Measurements from ENCODE around the gene ILK. TPM values are rescaled to one million over a fixed set of nuclear protein-coding genes. Genes with fewer than 3 reads are reported as not detected.

Gene ILK
- total and polyA plus RNA-seq, 2 of the 13 experiments (the other 11 are each of a cell fraction or from before 2014, with no cell fraction given): 70.3 to 108 TPM

DNA sequence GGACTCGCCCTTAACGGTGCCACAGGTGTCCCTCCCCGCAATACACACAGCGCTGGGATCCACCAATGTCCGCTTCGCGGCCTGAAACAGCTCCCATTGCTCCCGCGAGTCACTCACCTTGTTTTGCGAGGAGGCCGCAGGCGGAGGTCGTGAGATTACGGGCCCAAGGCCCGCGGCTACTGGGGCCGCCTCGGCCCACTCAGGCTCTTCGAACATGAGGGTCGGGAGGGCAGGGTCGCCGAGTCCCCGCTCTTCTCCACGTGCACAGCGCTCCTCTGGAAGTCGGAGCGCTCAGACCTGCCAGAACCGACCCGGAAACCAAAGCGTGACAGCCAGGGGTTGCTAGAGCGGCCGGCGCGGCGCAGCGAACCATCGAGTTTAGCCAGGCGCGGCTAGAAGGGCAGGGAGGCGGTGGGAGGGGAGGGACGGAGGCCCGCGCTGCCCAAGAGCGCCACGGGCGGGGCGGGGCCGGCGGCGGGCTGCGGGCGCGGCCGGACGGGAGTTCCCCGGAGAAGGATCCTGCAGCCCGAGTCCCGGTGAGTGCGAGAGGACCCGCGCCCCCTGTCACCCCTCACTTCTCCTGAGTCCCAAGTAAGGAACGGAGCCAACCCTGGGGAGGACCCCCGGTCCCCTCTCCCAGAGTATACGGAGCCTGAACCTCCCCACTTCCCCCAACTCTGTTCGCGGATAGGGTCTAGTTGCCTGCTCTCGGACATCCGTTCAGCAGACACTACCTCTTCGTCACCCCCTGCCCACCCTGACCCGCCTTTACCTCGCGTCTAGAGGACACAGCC, at the start of gene ILK, which contains the start of gene RRP8 (continued):
- TF ChIP-seq, protein P1, sequence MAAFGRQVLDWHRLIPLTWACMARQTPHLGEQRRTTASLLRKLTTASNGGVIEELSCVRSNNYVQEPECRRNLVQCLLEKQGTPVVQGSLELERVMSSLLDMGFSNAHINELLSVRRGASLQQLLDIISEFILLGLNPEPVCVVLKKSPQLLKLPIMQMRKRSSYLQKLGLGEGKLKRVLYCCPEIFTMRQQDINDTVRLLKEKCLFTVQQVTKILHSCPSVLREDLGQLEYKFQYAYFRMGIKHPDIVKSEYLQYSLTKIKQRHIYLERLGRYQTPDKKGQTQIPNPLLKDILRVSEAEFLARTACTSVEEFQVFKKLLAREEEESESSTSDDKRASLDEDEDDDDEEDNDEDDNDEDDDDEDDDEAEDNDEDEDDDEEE (CRISPR knock-in tag; IDR thresholded peaks at IDR 0.05): peak; percentile 76
- TF ChIP-seq PAF1 (CRISPR knock-in tag; IDR thresholded peaks at IDR 0.05) (no peak), HMG20A (CRISPR knock-in tag; IDR thresholded peaks at IDR 0.05; ENCODE audit: borderline replicate concordance) (no peak), ZNF343 (CRISPR knock-in tag; IDR thresholded peaks at IDR 0.05) (no peak; the same call in 1 of the 2 replicates), ZKSCAN5 (CRISPR knock-in tag; IDR thresholded peaks at IDR 0.05) (no peak), SRSF4 (IDR thresholded peaks at IDR 0.05; ENCODE audit: low read depth, low read length, poor library complexity, severe bottlenecking) (no peak), PTBP1 (IDR thresholded peaks at IDR 0.05; ENCODE audit: low read depth, low read length, poor library complexity, severe bottlenecking) (no peak), ZNF263 (CRISPR knock-in tag; IDR thresholded peaks at IDR 0.05) (no peak), ARNT2 (CRISPR knock-in tag; IDR thresholded peaks at IDR 0.05; ENCODE audit: low read depth) (peak; percentile 96), SAP130 (CRISPR knock-in tag; IDR thresholded peaks at IDR 0.05; ENCODE audit: low read depth) (peak; percentile 99), ZNF749 (CRISPR knock-in tag; IDR thresholded peaks at IDR 0.05; ENCODE audit: borderline replicate concordance) (peak; percentile 91; the same call in 1 of the 2 replicates), ZC3H13 (CRISPR knock-in tag; IDR thresholded peaks at IDR 0.05) (no peak), RARA (CRISPR knock-in tag; IDR thresholded peaks at IDR 0.05) (no peak; the same call in 1 of the 2 replicates), CBX2 (IDR thresholded peaks at IDR 0.05; ENCODE audit: low read depth, low read length) (no peak), CBX2 (CRISPR knock-in tag; IDR thresholded peaks at IDR 0.05; ENCODE audit: low read depth) (no peak), SOX5 (CRISPR knock-in tag; IDR thresholded peaks at IDR 0.05; ENCODE audit: borderline replicate concordance) (peak; percentile 49; the same call in 1 of the 2 replicates), HOXA9 (CRISPR knock-in tag; IDR thresholded peaks at IDR 0.05; ENCODE audit: borderline replicate concordance) (no peak)
- TF ChIP-seq, protein P2, sequence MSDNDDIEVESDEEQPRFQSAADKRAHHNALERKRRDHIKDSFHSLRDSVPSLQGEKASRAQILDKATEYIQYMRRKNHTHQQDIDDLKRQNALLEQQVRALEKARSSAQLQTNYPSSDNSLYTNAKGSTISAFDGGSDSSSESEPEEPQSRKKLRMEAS (IDR thresholded peaks at IDR 0.05): peak; percentile 95
- TF ChIP-seq, protein P3, sequence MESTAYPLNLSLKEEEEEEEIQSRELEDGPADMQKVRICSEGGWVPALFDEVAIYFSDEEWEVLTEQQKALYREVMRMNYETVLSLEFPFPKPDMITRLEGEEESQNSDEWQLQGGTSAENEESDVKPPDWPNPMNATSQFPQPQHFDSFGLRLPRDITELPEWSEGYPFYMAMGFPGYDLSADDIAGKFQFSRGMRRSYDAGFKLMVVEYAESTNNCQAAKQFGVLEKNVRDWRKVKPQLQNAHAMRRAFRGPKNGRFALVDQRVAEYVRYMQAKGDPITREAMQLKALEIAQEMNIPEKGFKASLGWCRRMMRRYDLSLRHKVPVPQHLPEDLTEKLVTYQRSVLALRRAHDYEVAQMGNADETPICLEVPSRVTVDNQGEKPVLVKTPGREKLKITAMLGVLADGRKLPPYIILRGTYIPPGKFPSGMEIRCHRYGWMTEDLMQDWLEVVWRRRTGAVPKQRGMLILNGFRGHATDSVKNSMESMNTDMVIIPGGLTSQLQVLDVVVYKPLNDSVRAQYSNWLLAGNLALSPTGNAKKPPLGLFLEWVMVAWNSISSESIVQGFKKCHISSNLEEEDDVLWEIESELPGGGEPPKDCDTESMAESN (CRISPR knock-in tag; conservative IDR thresholded peaks at IDR 0.05): peak; percentile 95
- TF ChIP-seq, protein P4, sequence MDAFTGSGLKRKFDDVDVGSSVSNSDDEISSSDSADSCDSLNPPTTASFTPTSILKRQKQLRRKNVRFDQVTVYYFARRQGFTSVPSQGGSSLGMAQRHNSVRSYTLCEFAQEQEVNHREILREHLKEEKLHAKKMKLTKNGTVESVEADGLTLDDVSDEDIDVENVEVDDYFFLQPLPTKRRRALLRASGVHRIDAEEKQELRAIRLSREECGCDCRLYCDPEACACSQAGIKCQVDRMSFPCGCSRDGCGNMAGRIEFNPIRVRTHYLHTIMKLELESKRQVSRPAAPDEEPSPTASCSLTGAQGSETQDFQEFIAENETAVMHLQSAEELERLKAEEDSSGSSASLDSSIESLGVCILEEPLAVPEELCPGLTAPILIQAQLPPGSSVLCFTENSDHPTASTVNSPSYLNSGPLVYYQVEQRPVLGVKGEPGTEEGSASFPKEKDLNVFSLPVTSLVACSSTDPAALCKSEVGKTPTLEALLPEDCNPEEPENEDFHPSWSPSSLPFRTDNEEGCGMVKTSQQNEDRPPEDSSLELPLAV (CRISPR knock-in tag; conservative IDR thresholded peaks at IDR 0.05; ENCODE audit: low read depth): no peak; the same call in 1 of the 2 replicates
- TF ChIP-seq, protein P5, sequence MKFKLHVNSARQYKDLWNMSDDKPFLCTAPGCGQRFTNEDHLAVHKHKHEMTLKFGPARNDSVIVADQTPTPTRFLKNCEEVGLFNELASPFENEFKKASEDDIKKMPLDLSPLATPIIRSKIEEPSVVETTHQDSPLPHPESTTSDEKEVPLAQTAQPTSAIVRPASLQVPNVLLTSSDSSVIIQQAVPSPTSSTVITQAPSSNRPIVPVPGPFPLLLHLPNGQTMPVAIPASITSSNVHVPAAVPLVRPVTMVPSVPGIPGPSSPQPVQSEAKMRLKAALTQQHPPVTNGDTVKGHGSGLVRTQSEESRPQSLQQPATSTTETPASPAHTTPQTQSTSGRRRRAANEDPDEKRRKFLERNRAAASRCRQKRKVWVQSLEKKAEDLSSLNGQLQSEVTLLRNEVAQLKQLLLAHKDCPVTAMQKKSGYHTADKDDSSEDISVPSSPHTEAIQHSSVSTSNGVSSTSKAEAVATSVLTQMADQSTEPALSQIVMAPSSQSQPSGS (CRISPR knock-in tag; IDR thresholded peaks at IDR 0.05): peak; percentile 93
- TF ChIP-seq, protein P6, sequence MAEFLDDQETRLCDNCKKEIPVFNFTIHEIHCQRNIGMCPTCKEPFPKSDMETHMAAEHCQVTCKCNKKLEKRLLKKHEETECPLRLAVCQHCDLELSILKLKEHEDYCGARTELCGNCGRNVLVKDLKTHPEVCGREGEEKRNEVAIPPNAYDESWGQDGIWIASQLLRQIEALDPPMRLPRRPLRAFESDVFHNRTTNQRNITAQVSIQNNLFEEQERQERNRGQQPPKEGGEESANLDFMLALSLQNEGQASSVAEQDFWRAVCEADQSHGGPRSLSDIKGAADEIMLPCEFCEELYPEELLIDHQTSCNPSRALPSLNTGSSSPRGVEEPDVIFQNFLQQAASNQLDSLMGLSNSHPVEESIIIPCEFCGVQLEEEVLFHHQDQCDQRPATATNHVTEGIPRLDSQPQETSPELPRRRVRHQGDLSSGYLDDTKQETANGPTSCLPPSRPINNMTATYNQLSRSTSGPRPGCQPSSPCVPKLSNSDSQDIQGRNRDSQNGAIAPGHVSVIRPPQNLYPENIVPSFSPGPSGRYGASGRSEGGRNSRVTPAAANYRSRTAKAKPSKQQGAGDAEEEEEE (CRISPR knock-in tag; IDR thresholded peaks at IDR 0.05; ENCODE audit: borderline replicate concordance): no peak
